HCT116 (cell line): ENCODE results near the gene OLFML3. TPM values are rescaled to one million over a fixed set of nuclear protein-coding genes. Genes with fewer than 3 reads are reported as not detected.

Experiments used
- ATAC-seq: fragments of 200-7000 bp; cut with Tn5 transposase; 2 replicates; pipeline ENCODE4 v1.9.1; 2020; ENCODE audit warnings: mild to moderate bottlenecking, moderate library complexity
- BruUV-seq: library from RNA; stranded (reverse); fragments of 400-500 nt; replicated peaks from 2 replicates; lab custom pipeline; 2021; lab: Mats Ljungman, UMichigan
- CTCF ChIA-PET: fragments of 300-600 bp; sonication (Branson Sonifier 250); formaldehyde crosslinking; loops from one replicate; lab custom pipeline; 2021; ENCODE audit warnings: antibody characterized with exemption; lab: Charles Lee
- POLR2A ChIA-PET: fragments of 300-600, 350-600 bp; sonication (Branson Sonifier 250); formaldehyde crosslinking; loops from one replicate; lab custom pipeline; 2021; ENCODE audit warnings: antibody characterized with exemption; lab: Charles Lee
- RAD21 ChIA-PET, 2 experiments: fragments of 300-600 bp; sonication (Branson Sonifier 250); formaldehyde crosslinking; loops; one replicate each; lab custom pipeline; 2023; ENCODE audit warnings: low total read pairs in 2 of 2; ENCODE audit not compliant: uncharacterized antibody in 2 of 2, unreplicated experiment in 2 of 2, low non-redundant PET in 1 of 2; lab: Charles Lee
- DNase-seq: peaks from one replicate; pipeline ENCODE4 v3.0.0-alpha.2; 2010; ENCODE audit warnings: low read depth, low spot score
- H2AFZ ChIP-seq: fragments of 200-600 bp; shearing (Covaris generic), sonication (generic); 2 replicates; pipeline ENCODE4 v1.6.1; 2017; ENCODE audit warnings: low read depth, mixed run types, mixed read lengths, antibody characterized with exemption, low read length; ENCODE audit not compliant: poor library complexity, severe bottlenecking
- H3K27ac ChIP-seq: 2 replicates; pipeline ENCODE4 v1.5.1; 2012; ENCODE audit warnings: low read depth, low read length
- H3K27me3 ChIP-seq: fragments of 200-600 bp; sonication (generic); 2 replicates; pipeline ENCODE4 v1.6.1; 2016; ENCODE audit warnings: mixed run types, low read length, mixed read lengths; ENCODE audit not compliant: insufficient read depth
- H3K36me3 ChIP-seq, 2 experiments: fragments of 200-500 bp in 1 of 2; fragments of 200-600 bp in 1 of 2; sonication (Bioruptor generic) in 1 of 2; sonication (generic) in 1 of 2; 2 replicates each; pipeline versions ENCODE4 v1.5.1 to v1.6.1; 2014 to 2016; ENCODE audit warnings: low read length in 2 of 2, inconsistent platforms in 1 of 2, mixed read lengths in 1 of 2, mixed run types in 1 of 2; ENCODE audit not compliant: insufficient read depth in 2 of 2, control insufficient read depth in 1 of 2
- H3K4me1 ChIP-seq, 2 experiments: fragments of 200-600 bp in 1 of 2; sonication (generic) in 1 of 2; 2 replicates each; pipeline versions ENCODE4 v1.5.1 to v1.6.1; 2012 to 2017; ENCODE audit warnings: low read length in 2 of 2, inconsistent platforms in 1 of 2, mild to moderate bottlenecking in 1 of 2, mixed read lengths in 1 of 2, mixed run types in 1 of 2, moderate library complexity in 1 of 2; ENCODE audit not compliant: insufficient read depth in 2 of 2, control insufficient read depth in 1 of 2
- H3K4me2 ChIP-seq: fragments of 200-600 bp; sonication (generic); 2 replicates; pipeline ENCODE4 v1.6.1; 2017; ENCODE audit warnings: mixed run types, low read length, mixed read lengths
- H3K4me3 ChIP-seq, 2 experiments: fragments of 200-600 bp in 1 of 2; sonication (generic) in 1 of 2; replicated peaks in 1 of 2; 2 replicates each; pipeline ENCODE4 v1.5.1; 2011 to 2016; ENCODE audit warnings: low read length in 2 of 2, control low read depth in 1 of 2, low read depth in 1 of 2, mild to moderate bottlenecking in 1 of 2, mixed read lengths in 1 of 2, mixed run types in 1 of 2
- H3K79me2 ChIP-seq: fragments of 200-600 bp; sonication (generic); 2 replicates; pipeline ENCODE4 v1.6.1; 2017; ENCODE audit warnings: mild to moderate bottlenecking, mixed run types, low read length, moderate library complexity, mixed read lengths; ENCODE audit not compliant: insufficient read depth
- H3K9ac ChIP-seq: fragments of 200-600 bp; sonication (generic); 2 replicates; pipeline ENCODE4 v1.6.1; 2016; ENCODE audit warnings: low read length, mixed read lengths
- H3K9me2 ChIP-seq: fragments of 200-600 bp; sonication (generic), shearing (Covaris generic); 2 replicates; pipeline ENCODE4 v1.6.1; 2017; ENCODE audit warnings: mixed run types, mild to moderate bottlenecking, moderate library complexity; ENCODE audit not compliant: insufficient read depth
- H3K9me3 ChIP-seq, 2 experiments: fragments of 200-500 bp in 1 of 2; fragments of 200-600 bp in 1 of 2; sonication (Bioruptor generic) in 1 of 2; sonication (generic) in 1 of 2; 2 replicates each; pipeline ENCODE4 v1.6.1; 2014 to 2017; ENCODE audit warnings: low read length in 2 of 2, mixed read lengths in 2 of 2, inconsistent platforms in 1 of 2, low read depth in 1 of 2, mild to moderate bottlenecking in 1 of 2, mixed run types in 1 of 2, moderate library complexity in 1 of 2; ENCODE audit not compliant: control insufficient read depth in 1 of 2, insufficient read depth in 1 of 2
- H4K20me1 ChIP-seq: fragments of 200-600 bp; sonication (generic), shearing (Covaris generic); 2 replicates; pipeline ENCODE4 v1.6.1; 2017; ENCODE audit warnings: mixed run types, mild to moderate bottlenecking, moderate library complexity; ENCODE audit not compliant: insufficient read depth
- ZFX ChIP-seq: fragments of 450-650 bp; IDR thresholded peaks from 2 replicates; pipeline ENCODE4 v1.6.1; 2017
- intact Hi-C: fragments of 100-400 bp; cut with micrococcal nuclease; formaldehyde crosslinking; loops from 2 replicates; pipeline ENCODE4 v1.10.0; 2022
- total RNA-seq: library from RNA; stranded (reverse); gene quantifications from one replicate; pipeline ENCODE4 v1.2.1, GENCODE V29; 2021; ENCODE audit not compliant: unreplicated experiment
- TF ChIP-seq, protein P1 (sequence below): IDR thresholded peaks from 2 replicates; pipeline ENCODE4 v1.6.1; 2012; ENCODE audit warnings: low read depth

The OLFML3 gene
- total RNA-seq, 1 experiment from 2014 or later: 0.25 TPM

DNA sequence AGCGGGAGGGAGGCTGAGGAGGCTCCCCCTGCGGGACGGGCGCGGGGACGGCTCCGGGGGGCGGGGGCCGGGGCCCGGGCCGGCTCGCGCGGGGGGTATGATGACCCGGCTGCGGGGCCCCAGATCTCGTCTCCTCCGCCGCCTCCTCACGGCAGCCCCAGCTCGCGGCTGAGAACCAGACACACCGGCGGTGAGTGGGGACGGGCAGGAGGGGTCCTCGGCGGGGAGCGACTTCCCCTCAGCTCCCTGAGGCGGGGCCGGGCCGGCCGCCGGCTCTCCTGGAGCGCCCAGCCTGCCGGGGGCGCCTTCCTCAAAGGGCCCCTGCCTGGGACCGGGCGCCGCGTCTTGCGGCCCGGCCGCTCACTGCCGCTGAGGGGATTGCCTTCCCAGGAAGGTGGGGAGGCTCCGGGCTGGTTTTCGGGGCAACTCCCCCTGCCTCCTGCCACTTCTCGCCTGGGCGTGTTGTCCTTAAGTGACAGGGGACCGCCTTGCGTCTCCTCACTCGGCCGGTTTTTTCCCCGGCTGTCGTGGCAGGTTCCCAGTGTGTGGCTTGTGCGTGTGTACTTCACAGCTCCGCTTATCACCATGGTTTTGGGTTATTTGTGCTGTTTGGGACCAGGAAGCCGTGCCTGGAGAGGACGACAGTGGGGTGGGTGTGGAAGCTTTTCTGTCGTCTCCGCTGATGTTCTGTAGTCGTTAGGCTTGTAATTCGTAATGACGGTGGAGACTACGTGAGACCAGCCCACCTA is 49.4 kb upstream of the OLFML3 start:
- peak; percentile 73 for TF ChIP-seq ZFX
- TF ChIP-seq, protein P1, sequence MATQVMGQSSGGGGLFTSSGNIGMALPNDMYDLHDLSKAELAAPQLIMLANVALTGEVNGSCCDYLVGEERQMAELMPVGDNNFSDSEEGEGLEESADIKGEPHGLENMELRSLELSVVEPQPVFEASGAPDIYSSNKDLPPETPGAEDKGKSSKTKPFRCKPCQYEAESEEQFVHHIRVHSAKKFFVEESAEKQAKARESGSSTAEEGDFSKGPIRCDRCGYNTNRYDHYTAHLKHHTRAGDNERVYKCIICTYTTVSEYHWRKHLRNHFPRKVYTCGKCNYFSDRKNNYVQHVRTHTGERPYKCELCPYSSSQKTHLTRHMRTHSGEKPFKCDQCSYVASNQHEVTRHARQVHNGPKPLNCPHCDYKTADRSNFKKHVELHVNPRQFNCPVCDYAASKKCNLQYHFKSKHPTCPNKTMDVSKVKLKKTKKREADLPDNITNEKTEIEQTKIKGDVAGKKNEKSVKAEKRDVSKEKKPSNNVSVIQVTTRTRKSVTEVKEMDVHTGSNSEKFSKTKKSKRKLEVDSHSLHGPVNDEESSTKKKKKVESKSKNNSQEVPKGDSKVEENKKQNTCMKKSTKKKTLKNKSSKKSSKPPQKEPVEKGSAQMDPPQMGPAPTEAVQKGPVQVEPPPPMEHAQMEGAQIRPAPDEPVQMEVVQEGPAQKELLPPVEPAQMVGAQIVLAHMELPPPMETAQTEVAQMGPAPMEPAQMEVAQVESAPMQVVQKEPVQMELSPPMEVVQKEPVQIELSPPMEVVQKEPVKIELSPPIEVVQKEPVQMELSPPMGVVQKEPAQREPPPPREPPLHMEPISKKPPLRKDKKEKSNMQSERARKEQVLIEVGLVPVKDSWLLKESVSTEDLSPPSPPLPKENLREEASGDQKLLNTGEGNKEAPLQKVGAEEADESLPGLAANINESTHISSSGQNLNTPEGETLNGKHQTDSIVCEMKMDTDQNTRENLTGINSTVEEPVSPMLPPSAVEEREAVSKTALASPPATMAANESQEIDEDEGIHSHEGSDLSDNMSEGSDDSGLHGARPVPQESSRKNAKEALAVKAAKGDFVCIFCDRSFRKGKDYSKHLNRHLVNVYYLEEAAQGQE: no peak
- H3K4me3 ChIP-seq: peak overlapping the region; percentile 74 to 84
- H4K20me1 ChIP-seq: 0 out of 2 replicates have a peak, but pooled peaks cover 2% of the 10 kb centered on the region
- H3K9me2 ChIP-seq: no peaks in the 10 kb centered on the region
- peak overlapping the region; percentile 92 for H3K4me2 ChIP-seq
- H3K27me3 ChIP-seq: no peaks in the 10 kb centered on the region
- peak overlapping the region; percentile 64 for H3K9ac ChIP-seq
- H2AFZ ChIP-seq: no peak overlapping the region
- ChIA-PET RAD21 (interaction anchor here in 1 of 2 experiments (1.5 kb wide), 1 partner anchor 25 kb away, joined by 3 read pairs; the partner anchor contains the start of gene DCLRE1B), CTCF (interaction anchor here (0.6 to 2.1 kb wide), 2 partner anchors 24 to 809 kb away, joined by 4 to 5 read pairs; partner anchors contain the start of gene DCLRE1B), POLR2A (interaction anchor here (1.0 to 3.5 kb wide), 2 partner anchors 10 to 25 kb away, joined by 5 to 24 read pairs; partner anchors contain the start of genes AP4B1 and DCLRE1B)
- no peaks in the 10 kb centered on the region for H3K9me3 ChIP-seq
- H3K36me3 ChIP-seq: no peaks in the 10 kb centered on the region
- peak overlapping the region; percentile 48 for H3K27ac ChIP-seq
- H3K4me1 ChIP-seq: peaks cover 13 to 29% of the 10 kb centered on the region in 2 experiments; a peak in 3 of 4 replicates
- peak; percentile 69 for ATAC-seq
- H3K79me2 ChIP-seq: peaks cover 50% of the 10 kb centered on the region
- intact Hi-C loops: loop anchor here (1.0 kb wide), 1 partner anchor 25 kb away; the partner anchor contains the start of gene DCLRE1B
- no TSS peak for BruUV-seq
- DNase-seq: no peak
